GM21723 (cell line): ENCODE measurements around the gene NUDT8.
A peak's percentile ranks its signal among the peaks of the same experiment; 100 is the strongest.
"Not testable (repeated sequence)": the region's sequence is repeated elsewhere in the genome, so short reads cannot be mapped to it uniquely, and the experiment has no call there.

ENCODE experiments used
- ATAC-seq: cut with Tn5 transposase; IDR thresholded peaks from one replicate; pipeline ENCODE4 v1.9.1; 2021; ENCODE audit warnings: mild to moderate bottlenecking, moderate library complexity; ENCODE audit not compliant: unreplicated experiment

NUDT8 gene

GRCh38 chr11:67596753-67597300 lies 32.9 kb downstream of the NUDT8 start:
- no peak for ATAC-seq

GRCh38 chr11:67594480-67594879 lies 35.3 kb downstream of the NUDT8 start:
- ATAC-seq = no peak

GRCh38 chr11:67593565-67593905 lies 36.2 kb downstream of the NUDT8 start:
- no peak for ATAC-seq

GRCh38 chr11:67592880-67593564 lies 36.7 kb downstream of the NUDT8 start:
- no peak for ATAC-seq

GRCh38 chr11:67588899-67589415 lies 40.8 kb downstream of the NUDT8 start:
- not testable (repeated sequence) for ATAC-seq

GRCh38 chr11:67588136-67588503 lies 41.6 kb downstream of the NUDT8 start:
- peak; percentile 20 for ATAC-seq

GRCh38 chr11:67586568-67587250 lies 43.0 kb downstream of the NUDT8 start:
- no peak for ATAC-seq

- ATAC-seq = no peak
Measured at GRCh38 chr11:67585911-67586310, 43.8 kb downstream of the NUDT8 start.

GRCh38 chr11:67584881-67585873 lies 44.6 kb downstream of the NUDT8 start:
- ATAC-seq = no peak

GRCh38 chr11:67584205-67584880 lies 45.4 kb downstream of the NUDT8 start:
- ATAC-seq = no peak

GRCh38 chr11:67583247-67584204 lies 46.2 kb downstream of the NUDT8 start, which contains the start of gene GSTP1:
TSS of gene GSTP1 (plus strand) at chr11:67583812. CDS start at chr11:67583844, 32 bp downstream.
- peak; percentile 60 for ATAC-seq

GRCh38 chr11:67582011-67582410 lies 47.7 kb downstream of the NUDT8 start:
- no peak for ATAC-seq

- no peak for ATAC-seq
Measured at GRCh38 chr11:67581469-67581868, 48.3 kb downstream of the NUDT8 start.

GRCh38 chr11:67577951-67578350 lies 51.8 kb downstream of the NUDT8 start:
- no peak for ATAC-seq
